SJCRH30 (cell line): ENCODE data around the gene MYH10. TPM values are rescaled to one million over a fixed set of nuclear protein-coding genes. Genes with fewer than 3 reads are reported as not detected.

ENCODE experiments used
- DNase-seq, 2 experiments: peaks; one replicate each; pipeline ENCODE4 v3.0.0-alpha.2; 2015 to 2020
- H3K27ac ChIP-seq: fragments of 250-450 bp; sonication (Bioruptor Pico); 2 replicates; pipeline ENCODE4 v1.5.1; 2020; ENCODE audit warnings: mild to moderate bottlenecking, moderate library complexity
- H3K27me3 ChIP-seq: fragments of 250-450 bp; sonication (Bioruptor Pico); 2 replicates; pipeline ENCODE4 v1.5.1; 2020; ENCODE audit warnings: mild to moderate bottlenecking, moderate library complexity
- H3K36me3 ChIP-seq: fragments of 250-450 bp; sonication (Bioruptor Pico); 2 replicates; pipeline ENCODE4 v1.5.1; 2020; ENCODE audit warnings: mild to moderate bottlenecking, moderate library complexity
- H3K4me1 ChIP-seq: fragments of 250-450 bp; sonication (Bioruptor Pico); 2 replicates; pipeline ENCODE4 v1.5.1; 2020; ENCODE audit warnings: mild to moderate bottlenecking, moderate library complexity
- H3K4me3 ChIP-seq: fragments of 250-450 bp; sonication (Bioruptor Pico); 2 replicates; pipeline ENCODE4 v1.5.1; 2020; ENCODE audit warnings: mild to moderate bottlenecking, moderate library complexity
- H3K9me3 ChIP-seq: fragments of 250-450 bp; sonication (Bioruptor Pico); replicated peaks from 2 replicates; pipeline ENCODE4 v1.5.1; 2020; ENCODE audit warnings: mild to moderate bottlenecking, moderate library complexity
- total RNA-seq: library from RNA; depleted of rRNA; stranded (reverse); fragments of >200 nt; shearing (Covaris generic); gene quantifications from 2 replicates; pipeline ENCODE4 v1.2.3, GENCODE V29; 2014

MYH10 gene
- total RNA-seq, 1 experiment from 2014 or later = 78.1 TPM

GRCh38 chr17:8494506-8495111 is 135.9 kb downstream of the MYH10 start:
- H3K9me3 ChIP-seq = no peaks in the 10 kb centered on the region
- no peak overlapping the region for H3K4me3 ChIP-seq
- no peak for DNase-seq
- no peaks in the 10 kb centered on the region for H3K27me3 ChIP-seq
- no peak overlapping the region for H3K27ac ChIP-seq
- H3K4me1 ChIP-seq = no peaks in the 10 kb centered on the region
- peaks cover 17% of the 10 kb centered on the region for H3K36me3 ChIP-seq

GRCh38 chr17:8494021-8494420 is 136.5 kb downstream of the MYH10 start:
- peaks cover 12% of the 10 kb centered on the region for H3K36me3 ChIP-seq
- no peak overlapping the region for H3K4me3 ChIP-seq
- no peaks in the 10 kb centered on the region for H3K9me3 ChIP-seq
- no peak overlapping the region for H3K27ac ChIP-seq
- no peaks in the 10 kb centered on the region for H3K4me1 ChIP-seq
- no peak for DNase-seq
- H3K27me3 ChIP-seq = no peaks in the 10 kb centered on the region

- peaks cover 11% of the 10 kb centered on the region for H3K36me3 ChIP-seq
- no peaks in the 10 kb centered on the region for H3K4me1 ChIP-seq
- no peaks in the 10 kb centered on the region for H3K27me3 ChIP-seq
- no peak for DNase-seq
- H3K4me3 ChIP-seq = no peak overlapping the region
- no peak overlapping the region for H3K27ac ChIP-seq
- no peaks in the 10 kb centered on the region for H3K9me3 ChIP-seq
These were observed 138.4 kb downstream of the MYH10 start for GRCh38 chr17:8492121-8492520.

DNA sequence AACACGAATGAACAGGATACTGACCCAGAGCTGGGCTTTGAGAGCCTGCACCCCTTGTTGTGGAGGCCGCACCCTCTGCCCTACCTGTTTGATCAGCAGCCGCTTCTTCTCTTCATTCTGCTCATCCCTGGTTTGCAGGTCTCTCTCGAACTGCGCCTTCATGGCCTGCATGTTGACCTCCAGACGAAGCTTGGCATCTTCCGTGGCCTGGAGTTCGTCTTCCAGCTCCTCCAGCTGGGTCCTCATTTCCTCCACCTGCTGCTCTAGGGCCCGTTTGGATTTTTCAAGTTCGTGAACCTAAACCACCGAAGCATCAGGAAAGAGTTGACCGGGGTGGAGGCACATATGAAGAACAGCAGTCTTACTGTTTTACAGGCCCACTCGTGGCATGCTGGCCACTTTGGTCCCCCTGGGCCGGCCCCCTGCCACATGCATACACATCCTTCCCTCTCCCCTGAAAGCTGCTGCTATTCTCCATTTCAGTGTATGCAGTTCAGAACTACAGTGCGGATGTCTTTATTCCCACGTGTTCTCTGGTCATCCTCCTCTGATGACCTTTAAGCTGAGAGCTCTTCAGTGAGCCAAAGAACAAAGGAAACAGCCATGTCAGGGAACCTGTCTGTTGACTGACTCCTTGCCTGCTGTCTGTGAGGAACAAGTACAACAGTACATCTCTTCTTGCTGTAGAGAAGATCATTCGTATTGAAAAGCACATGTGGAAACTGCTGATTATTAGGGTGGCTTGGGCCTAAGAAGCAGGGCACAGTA is 140.1 kb downstream of the MYH10 start:
- Histone ChIP-seq H3K27ac (no peak overlapping the region), H3K9me3 (no peaks in the 10 kb centered on the region), H3K27me3 (no peaks in the 10 kb centered on the region), H3K36me3 (peaks cover 18% of the 10 kb centered on the region), H3K4me1 (no peaks in the 10 kb centered on the region), H3K4me3 (no peak overlapping the region)
- no peak for DNase-seq

DNA sequence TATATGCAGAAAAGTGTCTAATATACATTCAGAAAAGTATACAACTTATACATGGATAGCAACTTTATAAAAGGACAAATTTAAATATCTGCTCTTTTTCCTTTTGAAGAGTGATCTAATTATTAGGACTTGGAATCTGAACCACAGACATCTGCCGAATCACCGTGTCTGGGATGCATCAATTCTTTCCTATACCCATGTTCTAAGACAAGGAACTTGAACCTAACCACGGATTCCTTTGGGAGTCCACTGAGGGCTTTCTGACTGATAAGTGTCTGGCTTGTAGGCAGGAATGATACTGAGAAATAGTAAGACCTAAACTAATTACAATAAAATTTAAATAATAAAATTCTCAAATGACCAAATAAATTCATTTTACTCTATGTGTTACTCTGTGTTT is 140.7 kb downstream of the MYH10 start:
- Histone ChIP-seq H3K27ac (no peak overlapping the region), H3K4me3 (no peak overlapping the region), H3K4me1 (no peaks in the 10 kb centered on the region), H3K27me3 (no peaks in the 10 kb centered on the region), H3K36me3 (peaks cover 22% of the 10 kb centered on the region), H3K9me3 (no peaks in the 10 kb centered on the region)
- no peak for DNase-seq

DNA sequence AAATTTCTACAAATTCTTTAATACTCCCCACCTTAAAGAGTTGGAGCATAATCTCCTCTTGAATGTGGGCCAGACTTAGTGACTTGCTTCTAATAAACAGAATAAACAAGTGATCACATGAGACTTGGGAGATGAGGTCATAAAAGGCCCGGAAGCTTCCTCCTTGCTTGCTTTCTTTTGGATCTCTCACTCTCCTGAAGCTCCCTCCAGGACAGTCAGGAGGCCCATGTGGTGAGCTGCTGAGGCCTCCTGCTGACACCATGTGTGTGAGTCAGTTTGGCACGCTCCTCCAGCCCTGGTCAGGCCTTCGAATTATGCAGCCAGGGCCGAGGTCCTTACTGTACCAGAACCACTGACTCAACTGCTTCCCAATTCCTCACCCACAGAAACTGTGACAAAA is 141.6 kb downstream of the MYH10 start:
- 0 out of 2 replicates have a peak, but pooled peaks cover 5% of the 10 kb centered on the region for H3K9me3 ChIP-seq
- H3K36me3 ChIP-seq = peaks cover 32% of the 10 kb centered on the region
- H3K4me1 ChIP-seq = no peaks in the 10 kb centered on the region
- no peak for DNase-seq
- no peaks in the 10 kb centered on the region for H3K27me3 ChIP-seq
- H3K27ac ChIP-seq = no peak overlapping the region
- no peak overlapping the region for H3K4me3 ChIP-seq

- no peaks in the 10 kb centered on the region for H3K27me3 ChIP-seq
- no peak for DNase-seq
- no peak overlapping the region for H3K27ac ChIP-seq
- H3K4me3 ChIP-seq = no peak overlapping the region
- no peaks in the 10 kb centered on the region for H3K4me1 ChIP-seq
- 0 out of 2 replicates have a peak, but pooled peaks cover 5% of the 10 kb centered on the region for H3K9me3 ChIP-seq
- H3K36me3 ChIP-seq = peaks cover 36% of the 10 kb centered on the region
These were observed 142.0 kb downstream of the MYH10 start for GRCh38 chr17:8488491-8488890.

DNA sequence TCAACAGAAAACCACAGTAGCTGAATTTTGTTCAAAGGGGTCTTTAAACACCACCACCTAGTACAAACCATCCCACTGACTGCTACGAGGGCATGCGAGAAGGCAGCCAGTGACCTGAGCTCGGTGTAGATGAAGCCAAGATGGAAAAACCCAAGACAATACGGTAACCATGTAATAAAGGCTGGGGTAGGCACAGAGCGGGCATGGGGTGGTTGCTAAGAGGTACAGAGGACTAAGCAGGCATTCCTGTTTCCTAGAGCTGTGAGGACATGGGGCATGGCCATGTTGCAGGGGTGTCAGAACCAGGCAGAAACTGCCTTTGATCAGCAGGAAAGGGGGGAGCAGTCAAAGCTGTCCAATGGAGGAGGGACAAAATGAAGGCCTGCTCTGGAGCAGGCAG is 142.8 kb downstream of the MYH10 start:
- no peaks in the 10 kb centered on the region for H3K27me3 ChIP-seq
- peaks cover 40% of the 10 kb centered on the region for H3K36me3 ChIP-seq
- DNase-seq = no peak
- no peak overlapping the region for H3K4me3 ChIP-seq
- H3K9me3 ChIP-seq = 0 out of 2 replicates have a peak, but pooled peaks cover 5% of the 10 kb centered on the region
- no peak overlapping the region for H3K27ac ChIP-seq
- H3K4me1 ChIP-seq = no peaks in the 10 kb centered on the region

GRCh38 chr17:8487130-8487645 is 143.3 kb downstream of the MYH10 start:
- Histone ChIP-seq H3K4me3 (no peak overlapping the region), H3K27ac (no peak overlapping the region), H3K36me3 (peaks cover 40% of the 10 kb centered on the region), H3K27me3 (no peaks in the 10 kb centered on the region), H3K9me3 (0 out of 2 replicates have a peak, but pooled peaks cover 5% of the 10 kb centered on the region), H3K4me1 (no peaks in the 10 kb centered on the region)
- no peak for DNase-seq

DNA sequence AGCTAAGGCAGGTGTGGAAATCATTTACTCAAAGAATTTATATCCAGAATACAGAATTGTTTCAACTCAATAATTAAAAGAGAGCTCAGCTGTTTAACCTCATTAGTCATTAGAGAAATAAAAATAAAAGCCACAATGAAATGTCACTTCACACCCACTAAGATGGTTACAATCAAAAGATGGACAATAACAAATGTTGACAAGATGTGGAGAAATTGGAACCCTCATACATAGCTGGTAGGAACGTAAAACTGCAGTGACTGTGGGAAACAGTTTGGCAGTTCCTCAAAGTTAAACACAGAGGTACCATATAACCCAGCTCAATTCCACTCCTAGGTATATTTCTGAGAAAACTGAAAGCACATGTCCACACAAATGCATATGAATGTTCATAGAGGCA is 145.0 kb downstream of the MYH10 start:
- Histone ChIP-seq H3K4me3 (no peak overlapping the region), H3K9me3 (0 out of 2 replicates have a peak, but pooled peaks cover 5% of the 10 kb centered on the region), H3K4me1 (no peaks in the 10 kb centered on the region), H3K36me3 (peaks cover 36% of the 10 kb centered on the region), H3K27ac (no peak overlapping the region), H3K27me3 (no peaks in the 10 kb centered on the region)
- no peak for DNase-seq

DNA sequence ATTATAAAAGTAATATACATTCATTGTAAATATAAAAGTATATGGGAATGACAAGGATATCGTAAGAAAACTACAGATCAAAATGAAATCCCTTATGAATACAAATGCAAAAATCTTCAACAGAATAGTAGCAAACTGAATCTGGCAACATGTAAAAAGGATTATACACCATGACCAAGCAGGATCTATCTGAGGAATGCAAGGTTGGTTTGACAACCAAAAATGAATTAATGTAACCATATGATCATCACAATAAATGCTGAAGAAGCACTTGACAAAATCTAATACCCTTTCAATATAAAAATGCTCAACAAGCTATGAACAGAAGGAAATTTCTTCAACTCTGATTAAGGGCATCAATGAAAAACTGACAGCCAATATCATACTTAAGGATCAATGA is 146.1 kb downstream of the MYH10 start:
- H3K36me3 ChIP-seq = peaks cover 33% of the 10 kb centered on the region

DNA sequence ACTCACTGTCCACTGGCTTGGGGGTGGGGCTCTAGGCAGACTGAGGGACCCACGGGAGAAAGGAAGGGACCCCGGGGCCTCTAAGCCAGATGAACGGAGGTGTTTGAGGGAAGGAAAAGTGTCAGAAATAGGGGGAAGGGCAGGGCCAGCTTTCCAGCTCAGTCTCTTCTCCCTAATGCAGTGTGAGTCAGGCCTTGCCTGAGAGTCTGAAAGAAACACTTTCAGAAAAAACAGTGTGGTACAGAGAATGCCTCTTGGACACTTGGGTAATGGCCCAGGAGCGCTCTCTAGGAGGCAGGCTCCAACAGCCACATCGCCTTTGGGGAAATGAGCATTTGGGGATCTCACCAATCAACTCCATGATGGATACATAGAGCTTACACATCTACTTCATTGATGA is 148.0 kb downstream of the MYH10 start:
- Histone ChIP-seq H3K4me3 (no peak overlapping the region), H3K27ac (no peak overlapping the region), H3K27me3 (no peaks in the 10 kb centered on the region), H3K4me1 (no peaks in the 10 kb centered on the region), H3K9me3 (0 out of 2 replicates have a peak, but pooled peaks cover 5% of the 10 kb centered on the region), H3K36me3 (peaks cover 39% of the 10 kb centered on the region)
- DNase-seq = no peak

More for the DNA sequence above, 146.1 kb downstream of the MYH10 start:
- H3K4me1 ChIP-seq = no peaks in the 10 kb centered on the region
- DNase-seq = no peak
- no peak overlapping the region for H3K4me3 ChIP-seq
- 0 out of 2 replicates have a peak, but pooled peaks cover 5% of the 10 kb centered on the region for H3K9me3 ChIP-seq
- H3K27me3 ChIP-seq = no peaks in the 10 kb centered on the region
- H3K27ac ChIP-seq = no peak overlapping the region

DNA sequence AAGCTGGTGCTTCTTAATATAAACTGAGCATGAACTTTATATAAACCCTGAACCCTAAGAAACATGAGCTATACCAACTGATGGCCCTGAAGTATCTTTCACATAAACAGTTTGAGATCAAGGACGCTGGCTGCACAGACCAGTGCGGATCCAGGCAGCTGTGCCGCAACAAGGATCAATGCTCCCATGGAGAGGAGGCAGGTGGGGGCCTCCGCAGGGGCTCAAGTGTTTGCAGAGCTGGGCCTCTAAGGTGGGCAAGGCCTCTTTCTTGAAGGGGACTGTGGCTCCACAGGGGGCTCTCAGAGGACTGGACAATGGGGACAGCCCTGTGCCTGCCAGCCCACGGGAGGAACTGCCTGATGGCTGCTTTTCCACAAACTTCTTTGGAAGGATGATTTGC is 148.8 kb downstream of the MYH10 start:
- no peak overlapping the region for H3K4me3 ChIP-seq
- no peaks in the 10 kb centered on the region for H3K27me3 ChIP-seq
- no peak for DNase-seq
- no peak overlapping the region for H3K27ac ChIP-seq
- H3K36me3 ChIP-seq = peaks cover 39% of the 10 kb centered on the region
- no peaks in the 10 kb centered on the region for H3K4me1 ChIP-seq
- 0 out of 2 replicates have a peak, but pooled peaks cover 5% of the 10 kb centered on the region for H3K9me3 ChIP-seq

GRCh38 chr17:8481089-8481488 is 149.4 kb downstream of the MYH10 start:
- 0 out of 2 replicates have a peak, but pooled peaks cover 5% of the 10 kb centered on the region for H3K9me3 ChIP-seq
- no peaks in the 10 kb centered on the region for H3K4me1 ChIP-seq
- peaks cover 38% of the 10 kb centered on the region for H3K36me3 ChIP-seq
- H3K4me3 ChIP-seq = no peak overlapping the region
- no peak for DNase-seq
- no peaks in the 10 kb centered on the region for H3K27me3 ChIP-seq
- no peak overlapping the region for H3K27ac ChIP-seq
